Erythroblast (primary cell): ENCODE data around the gene C11orf91.

ENCODE experiments used
- DNase-seq, 2 experiments: peaks; one replicate each; lab custom pipeline; 2025; lab: John Stamatoyannopoulos, UW
- GATA1 ChIP-seq: IDR thresholded peaks from 2 replicates; pipeline ENCODE4 v1.6.1; 2011; ENCODE audit warnings: low read depth, mild to moderate bottlenecking, control low read depth, low read length, moderate library complexity
- POLR2A ChIP-seq: IDR thresholded peaks from 2 replicates; pipeline ENCODE4 v1.6.1; 2011; ENCODE audit warnings: mild to moderate bottlenecking, low read length

C11orf91 gene

DNA sequence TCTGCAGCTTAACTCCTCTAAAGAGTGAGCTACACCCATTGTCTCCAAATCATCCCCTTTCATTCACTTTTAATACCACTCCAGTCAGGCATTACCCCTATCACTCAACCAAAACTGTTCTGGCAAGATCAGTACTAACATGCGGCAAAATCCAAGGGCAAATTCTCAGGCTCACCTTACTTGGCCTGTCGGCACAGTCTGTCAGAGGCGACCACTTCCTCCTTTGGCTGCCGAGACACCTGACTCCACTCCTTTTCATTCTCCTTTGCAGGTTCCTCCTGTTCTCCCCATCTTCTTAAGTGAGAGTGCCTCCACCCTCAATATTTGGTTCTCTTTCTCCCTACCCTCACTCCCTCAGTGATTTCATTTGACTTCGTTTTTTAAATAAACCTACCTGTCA, 4.2 kb downstream of the C11orf91 start:
- TF ChIP-seq GATA1, result no peak
- TF ChIP-seq POLR2A, result no peak
- DNase-seq, result no peak

DNA sequence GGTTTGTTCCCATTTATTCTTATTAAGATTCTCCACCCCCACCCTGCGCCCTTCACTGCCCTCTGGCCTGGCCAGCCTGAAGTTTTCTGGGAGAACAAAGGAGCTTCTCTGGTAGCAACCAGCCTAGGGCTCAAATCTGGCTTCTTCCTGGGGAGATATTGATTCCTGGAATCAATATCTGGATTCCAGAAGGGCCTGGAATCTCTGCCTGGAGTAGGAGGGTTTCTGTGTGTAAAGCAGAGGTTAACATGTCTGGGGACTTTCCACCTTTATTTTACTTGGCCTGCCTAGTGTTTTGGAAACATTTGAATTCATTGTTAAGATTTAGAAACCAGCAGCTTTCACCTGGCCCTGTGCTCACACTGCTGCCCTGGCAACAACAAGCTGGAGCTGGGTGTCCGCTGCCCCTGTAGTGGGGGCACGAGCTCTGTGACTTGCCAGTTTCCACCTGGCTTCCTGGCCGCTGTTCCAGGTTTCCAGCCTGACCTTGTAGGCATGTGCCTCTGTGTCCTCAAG, 5.5 kb downstream of the C11orf91 start:
- DNase-seq, result no peak
- TF ChIP-seq POLR2A, result no peak
- TF ChIP-seq GATA1, result no peak

DNA sequence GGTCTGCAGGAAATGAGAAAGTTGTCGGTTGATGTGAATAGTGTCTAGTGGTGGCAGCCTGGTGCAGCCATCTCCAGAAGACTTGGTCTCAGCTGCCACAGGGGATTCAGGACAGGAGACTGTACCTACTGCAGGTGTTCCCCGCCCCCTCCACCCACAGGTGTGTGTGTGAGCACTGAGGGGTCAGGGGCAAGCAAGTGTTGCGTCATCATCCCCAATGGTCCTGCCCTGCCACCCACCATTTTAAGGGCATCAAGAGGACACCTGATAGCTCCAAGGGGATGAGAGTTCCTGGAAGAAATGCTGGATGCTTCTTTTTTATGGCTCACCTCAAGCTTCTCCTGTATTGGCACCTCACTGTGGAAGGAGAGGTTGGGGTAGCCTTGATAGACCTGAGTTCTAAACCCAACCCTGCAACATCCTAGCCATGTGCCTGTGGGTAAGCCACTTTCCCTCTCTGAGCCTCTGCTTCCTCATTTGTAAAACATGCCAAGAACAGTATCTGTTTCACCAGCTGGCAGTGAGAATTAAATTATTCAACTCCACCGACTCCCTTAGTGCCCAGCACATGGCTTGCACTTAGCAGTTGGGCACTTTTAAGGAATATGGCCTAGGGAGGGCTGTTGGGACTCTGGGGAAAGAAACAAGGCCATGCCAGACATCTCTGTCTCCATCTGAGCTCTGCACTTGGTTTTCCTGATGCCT, 6.1 kb downstream of the C11orf91 start:
- DNase-seq, result no peak
- TF ChIP-seq POLR2A, result no peak
- TF ChIP-seq GATA1, result no peak

DNA sequence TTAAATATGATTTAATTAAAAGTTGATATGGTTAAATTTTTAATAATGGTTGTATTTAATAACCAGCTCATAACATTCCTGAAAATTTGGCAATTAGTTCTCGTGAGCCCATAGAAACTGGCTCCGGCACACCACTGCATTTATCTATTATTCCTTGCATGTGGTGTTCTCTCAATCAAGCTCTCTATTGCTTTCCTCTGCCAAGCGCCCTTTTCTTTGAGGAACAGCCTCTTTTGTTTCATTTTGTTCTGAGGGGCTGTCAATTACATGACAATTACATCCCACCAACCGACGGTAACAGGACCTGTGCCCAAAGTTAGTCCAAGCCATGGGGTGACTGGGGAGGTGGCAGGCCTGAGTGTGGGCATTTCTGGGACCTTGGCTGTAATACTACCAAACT, 8.1 kb downstream of the C11orf91 start:
- DNase-seq, result no peak
- TF ChIP-seq GATA1 (no peak), POLR2A (no peak)

DNA sequence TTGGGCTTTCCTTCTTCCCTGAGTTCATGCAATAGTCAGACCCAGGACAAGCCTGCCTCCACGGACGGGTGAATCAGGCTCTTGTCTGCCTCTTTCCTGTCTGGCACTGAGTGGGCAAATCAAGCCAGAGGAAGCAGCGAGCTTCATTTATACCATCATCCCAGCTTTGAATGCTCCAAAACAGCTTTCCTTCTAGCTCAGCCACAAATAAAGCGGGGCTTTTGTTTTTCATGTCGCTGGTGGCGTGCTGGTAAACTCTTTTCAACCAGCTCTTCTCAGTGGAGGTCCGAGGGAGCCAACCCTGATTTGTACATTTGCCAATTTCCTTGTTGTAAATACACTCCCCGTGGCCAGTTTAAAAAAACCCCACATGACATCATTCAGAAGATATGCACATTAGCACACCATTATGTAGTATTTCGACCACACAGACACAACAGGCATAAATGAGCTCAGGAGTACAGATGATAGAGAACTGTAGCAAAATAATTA, 8.6 kb downstream of the C11orf91 start:
- TF ChIP-seq GATA1, result no peak
- no peak for TF ChIP-seq POLR2A
- no peak for DNase-seq

DNA sequence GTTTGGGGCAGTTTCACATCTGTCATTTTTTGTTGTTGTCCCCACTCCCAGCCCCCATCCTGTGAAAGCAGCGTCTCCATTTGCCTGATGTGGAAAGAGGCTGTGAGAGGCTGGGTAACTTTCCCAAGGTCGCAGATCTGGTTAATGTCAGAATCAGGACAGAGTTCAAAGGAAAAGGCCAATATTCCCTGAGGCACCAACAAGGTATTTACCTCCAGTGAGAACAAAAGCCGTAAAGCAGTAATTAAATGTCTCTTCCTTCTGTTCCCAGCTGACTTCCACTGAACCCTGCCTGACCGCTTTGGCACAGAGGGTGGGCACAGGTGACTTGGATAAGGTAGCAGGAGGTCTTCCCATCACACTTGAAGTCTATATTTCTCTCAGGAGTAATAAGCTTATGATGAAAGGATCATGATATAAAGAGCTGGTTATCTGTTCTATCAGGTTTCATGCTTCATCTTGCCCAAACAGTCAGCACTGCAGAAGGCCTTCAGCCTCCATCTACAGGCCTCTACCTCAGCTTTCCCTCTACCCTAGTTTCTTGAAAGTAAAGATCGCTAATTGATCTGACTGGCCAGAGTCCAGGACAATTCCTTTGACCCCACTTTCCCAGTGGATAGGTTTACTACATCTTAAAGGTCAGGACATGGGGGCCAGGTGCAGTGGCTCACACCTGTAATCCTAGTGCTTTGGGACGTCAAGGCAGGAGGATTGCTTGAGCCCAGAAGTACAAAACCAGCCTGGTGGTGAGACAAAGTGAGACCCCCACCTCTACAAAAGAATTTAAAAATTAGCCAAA, 9.4 kb downstream of the C11orf91 start:
- no peak for TF ChIP-seq POLR2A
- no peak for DNase-seq

DNA sequence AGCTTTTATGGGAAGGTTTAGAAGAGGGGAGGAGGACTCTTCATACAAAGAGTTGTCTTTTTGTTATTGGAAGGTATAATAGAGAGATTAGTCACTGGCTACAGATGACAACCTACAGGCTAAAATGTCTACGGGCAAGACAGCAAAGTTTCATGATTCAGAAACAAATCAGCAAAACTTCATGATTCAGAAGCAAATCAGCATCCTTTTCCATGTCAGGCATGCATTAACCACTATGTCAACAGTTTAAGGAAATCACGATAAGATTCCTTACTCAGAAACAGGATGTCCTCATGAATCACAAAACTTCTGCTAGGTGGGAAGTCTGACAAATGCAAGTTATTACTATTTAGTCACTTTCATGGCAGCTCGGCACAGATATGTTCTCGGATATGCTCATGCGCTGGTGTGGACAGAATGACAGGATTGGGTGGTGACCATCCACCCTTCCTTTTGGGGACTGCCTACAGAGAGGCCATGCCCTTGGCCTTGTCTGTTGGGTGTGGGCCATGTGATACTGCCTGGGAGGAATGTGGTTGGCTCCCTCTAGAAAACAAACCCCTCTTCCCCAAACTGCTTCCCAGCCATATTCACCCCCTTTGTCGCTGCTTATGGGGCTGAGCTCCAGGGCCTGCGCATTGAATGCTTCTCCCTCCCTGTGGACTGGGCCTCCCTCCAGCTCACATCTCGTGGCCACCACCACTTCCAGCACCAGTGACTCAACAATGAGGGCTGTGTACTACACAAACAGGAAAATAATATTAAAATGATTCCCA, 10.1 kb downstream of the C11orf91 start:
- no peak for DNase-seq
- TF ChIP-seq POLR2A (no peak), GATA1 (no peak)

DNA sequence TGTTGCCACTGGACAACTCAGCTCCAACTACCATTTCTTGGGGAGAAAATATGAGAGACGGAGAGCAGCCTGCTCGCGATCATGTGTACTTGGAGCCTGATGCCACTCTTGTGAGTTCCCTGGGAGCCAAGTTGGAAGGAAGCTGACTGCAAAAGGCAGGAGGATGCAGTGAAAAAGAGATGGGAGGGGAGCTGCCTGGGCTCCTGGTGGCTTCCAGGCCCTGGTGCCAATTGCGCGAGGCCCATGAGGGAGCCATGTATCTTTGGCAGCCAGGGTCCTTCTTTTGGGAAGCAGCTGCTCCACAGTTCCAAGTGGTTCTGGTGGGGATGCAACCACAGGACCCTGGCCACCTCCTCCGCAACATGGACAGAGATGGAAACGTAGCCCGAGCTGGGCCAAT, 11.1 kb downstream of the C11orf91 start:
- TF ChIP-seq POLR2A (no peak), GATA1 (no peak)
- no peak for DNase-seq

DNA sequence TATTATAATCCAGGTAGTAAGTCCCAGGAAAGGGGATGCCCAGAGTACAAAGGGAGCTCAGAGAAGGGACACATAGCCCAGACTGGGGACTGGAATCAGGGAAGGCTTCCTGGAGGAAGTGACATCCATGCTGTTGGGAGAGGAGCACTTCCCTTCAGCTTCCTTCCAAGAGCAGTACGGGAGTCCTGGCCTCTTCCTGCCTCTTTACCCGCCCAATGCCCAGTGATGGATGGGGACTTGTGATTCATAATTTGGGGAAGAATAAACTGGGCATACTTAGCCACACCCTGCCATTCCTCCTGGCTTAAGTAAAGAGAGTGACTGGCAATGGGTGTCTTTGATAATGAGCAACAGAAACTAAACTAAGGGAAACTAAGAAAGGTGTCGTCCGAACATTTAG, 11.5 kb downstream of the C11orf91 start:
- no peak for DNase-seq
- TF ChIP-seq POLR2A (no peak), GATA1 (no peak)

DNA sequence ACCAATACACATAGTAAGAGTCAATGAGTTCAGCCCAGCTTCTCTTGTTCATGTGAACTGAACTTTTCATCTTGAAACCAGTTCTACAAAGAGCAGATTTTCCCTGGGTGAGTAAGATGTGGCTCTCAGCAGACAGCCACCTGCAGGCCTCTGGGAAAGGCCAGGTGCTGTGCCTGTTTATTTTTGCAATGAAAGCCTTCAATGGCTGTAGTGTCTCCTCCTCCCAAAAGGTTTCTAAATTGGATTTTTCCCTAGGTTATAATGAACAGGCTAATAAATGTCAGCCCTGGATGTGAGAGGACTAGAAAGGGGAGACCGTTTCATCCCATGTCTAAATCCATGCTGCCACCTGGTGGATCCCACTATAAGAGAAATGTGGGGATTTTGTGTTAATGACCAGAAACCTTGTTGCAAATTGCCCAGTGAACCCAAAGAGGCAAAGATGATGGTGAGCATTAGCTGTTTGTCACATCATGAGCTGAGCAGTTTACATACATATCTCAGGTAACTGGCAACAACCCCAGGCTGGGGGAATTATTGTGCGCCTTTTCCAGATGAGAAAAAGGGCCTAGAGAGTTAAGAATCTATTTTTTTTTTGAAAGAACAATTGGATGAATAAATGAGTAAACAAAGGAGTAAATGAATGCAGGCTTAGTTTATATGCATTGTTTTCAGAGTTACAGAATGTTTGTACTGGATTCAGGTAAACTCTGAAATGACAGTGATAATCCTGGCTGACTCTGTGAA, 12.7 kb downstream of the C11orf91 start:
- peak; percentile 32 to 48 for DNase-seq
- TF ChIP-seq POLR2A, result no peak
- TF ChIP-seq GATA1, result no peak

DNA sequence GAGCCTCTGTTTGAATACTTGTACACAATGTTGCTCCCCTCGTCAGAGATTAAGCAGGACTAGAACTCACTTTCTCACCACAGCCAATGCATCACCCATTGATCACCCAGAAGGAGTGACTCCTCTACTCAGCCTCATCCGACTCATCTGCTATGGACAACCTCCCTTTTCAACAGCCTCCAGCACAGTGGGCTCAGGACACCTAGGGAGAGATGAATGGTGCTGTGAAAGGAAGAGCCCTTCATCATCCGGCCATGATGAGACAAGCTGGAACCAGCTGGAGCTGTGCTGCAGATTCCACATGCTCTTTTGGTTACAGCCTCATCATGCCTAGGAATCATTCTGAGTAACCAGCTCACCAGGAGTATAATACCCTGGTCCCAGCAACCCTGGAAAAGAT, 15.5 kb downstream of the C11orf91 start:
- no peak for TF ChIP-seq GATA1
- TF ChIP-seq POLR2A, result no peak
- DNase-seq, result no peak

DNA sequence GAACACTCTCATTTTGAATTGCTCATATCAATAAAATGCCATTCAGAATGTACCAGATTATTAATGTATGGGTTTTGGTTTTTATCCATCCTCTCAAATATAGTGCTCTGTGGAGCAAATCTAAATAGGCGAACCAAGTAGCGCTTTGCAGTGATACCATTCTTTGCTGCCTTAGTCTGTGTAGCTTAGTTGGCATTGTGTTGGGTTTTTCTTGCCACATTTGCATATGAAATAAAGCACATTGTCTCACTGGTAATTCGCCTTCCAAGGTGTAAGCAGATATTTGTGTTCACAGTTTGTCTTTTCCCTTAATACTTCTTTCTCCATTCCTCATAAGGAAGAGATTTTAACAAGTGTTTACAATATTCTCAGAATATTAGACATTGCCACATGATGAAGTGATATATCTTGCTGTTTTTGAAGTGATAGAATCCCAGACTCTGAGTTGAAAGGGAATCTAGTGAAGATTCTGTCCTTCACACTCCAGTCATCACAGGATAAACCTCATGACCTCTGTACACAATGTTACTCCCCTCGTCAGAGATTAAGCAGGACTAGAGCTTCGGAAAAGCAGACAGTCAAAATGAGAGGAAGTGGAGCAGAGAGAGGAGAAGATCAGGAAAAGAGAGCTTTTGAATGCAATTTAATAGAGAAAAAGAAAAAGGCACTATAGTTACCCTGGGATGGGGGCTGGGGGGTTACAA, 16.5 kb downstream of the C11orf91 start:
- no peak for TF ChIP-seq POLR2A
- no peak for TF ChIP-seq GATA1
- DNase-seq, result no peak
